Stimulated activated CD4-positive, alpha-beta T cell treated with anti-CD3 and anti-CD28 coated beads, Interleukin-4, amount 100 ng/mL, for 48 hours (primary cell): ENCODE measurements around the gene COPE.

Source experiments
- DNase-seq, 2 donors: peaks; one replicate each; pipeline ENCODE4 v3.0.0-alpha.2; 2020; ENCODE audit warnings: low read depth in 2 of 2

COPE gene

DNA sequence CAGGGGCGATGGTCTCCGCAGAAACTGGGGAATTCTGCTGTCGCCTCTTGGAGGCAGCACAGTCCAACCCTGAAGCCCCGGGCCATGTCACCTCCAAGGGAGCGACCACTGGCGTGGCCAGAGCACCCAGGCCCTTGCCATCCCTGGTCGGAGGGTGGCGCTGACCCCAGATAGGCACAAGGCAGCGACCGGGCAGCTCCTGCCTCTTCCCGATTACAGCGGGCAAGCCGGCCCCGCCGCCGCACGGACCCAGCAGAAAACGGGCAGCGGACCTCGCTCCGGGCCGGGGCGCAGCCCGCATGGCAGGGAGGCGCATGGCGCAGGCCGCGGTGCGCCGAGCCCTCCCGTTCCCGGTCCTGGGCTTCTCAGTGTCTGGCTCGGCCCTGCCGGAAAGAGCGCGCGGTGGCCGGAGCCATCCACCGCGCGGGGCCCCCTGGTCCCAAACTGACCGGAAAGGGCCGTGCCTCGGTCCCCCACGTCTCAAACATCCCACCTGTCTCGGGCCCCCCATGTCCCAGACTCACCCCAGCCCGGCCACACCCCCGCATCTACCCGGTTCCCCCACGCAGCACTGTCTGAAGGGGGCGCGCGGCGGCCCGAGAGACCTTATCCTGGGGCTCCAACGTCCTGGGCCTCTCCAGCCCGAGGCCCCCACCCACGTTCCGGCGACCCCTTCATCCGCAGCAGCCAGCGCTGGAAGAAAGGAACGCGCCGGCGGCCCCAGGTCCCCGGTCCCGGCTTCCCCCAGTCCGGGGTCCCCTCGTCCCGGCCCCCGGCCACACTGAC, 24.0 kb downstream of the COPE start:
- no peak for DNase-seq

DNA sequence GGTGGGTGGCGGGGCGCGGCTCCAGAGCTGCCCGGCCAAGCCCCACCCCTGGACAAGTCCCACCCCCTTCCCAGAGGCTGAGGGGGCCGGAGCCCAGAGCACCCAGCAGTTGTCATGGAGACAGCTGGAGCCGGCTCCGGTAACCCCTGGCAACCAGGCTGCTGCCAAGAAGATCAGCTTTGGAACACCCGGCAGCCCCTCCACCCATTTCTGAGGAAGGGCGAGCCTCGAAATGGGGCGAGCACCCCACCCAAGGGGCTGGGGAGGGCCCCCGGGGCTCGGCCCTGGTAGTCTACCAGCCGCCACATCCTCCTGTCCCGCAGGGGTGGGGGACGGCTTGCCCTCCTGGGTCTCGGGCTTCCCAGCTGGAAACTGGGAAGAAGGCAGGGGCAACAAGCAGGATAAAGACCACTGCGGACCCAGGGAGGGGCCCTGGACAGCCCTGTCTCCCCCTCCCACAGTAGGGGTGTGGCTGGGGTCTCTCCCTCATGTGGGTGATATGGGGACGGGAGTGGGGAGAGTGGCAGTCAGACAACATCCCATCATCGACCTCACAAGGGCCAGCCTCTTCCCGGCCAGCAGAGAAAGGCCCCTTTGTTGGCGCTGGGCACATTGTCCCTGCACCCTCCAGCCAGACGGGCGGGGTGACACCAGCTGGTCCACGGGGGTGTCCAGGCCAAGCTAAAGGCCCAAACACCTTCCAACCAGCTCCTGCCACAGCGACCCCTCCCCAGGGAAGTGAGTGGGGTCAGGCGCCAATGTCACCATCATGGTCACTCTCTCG, 24.7 kb downstream of the COPE start:
- DNase-seq: no peak

DNA sequence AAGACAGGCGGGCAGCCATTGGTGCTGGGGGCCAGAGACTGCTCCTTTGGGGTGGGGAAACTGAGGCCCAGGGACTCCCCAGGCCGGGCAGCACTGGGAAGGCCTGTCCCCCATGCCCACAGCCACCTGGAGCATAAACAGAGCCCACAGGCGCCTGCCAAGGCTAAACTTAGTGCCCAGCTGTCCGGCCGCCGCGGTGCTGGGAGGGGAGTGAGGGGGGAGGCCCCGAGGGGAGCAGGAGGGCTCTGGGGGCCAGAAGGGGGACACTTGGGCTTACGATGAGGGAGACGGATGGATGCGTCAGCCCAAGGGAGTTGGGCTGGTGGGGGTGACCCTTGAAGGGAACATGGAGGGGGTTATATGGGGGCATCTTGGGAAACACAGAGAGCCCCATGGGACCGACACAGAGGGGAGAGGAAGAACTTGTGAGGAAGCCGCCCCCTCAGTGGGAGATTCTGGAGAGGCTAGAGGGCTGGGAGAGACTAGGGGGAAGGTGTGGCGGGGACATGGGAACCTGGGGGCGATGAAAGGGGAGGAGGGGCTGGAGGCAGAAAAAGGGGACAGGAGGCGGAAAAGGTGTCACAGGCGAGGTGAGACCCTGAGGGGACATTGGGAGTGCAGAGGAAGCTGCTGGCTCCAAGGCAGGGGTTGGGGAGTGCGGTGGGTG, 25.5 kb downstream of the COPE start:
- DNase-seq: no peak

DNA sequence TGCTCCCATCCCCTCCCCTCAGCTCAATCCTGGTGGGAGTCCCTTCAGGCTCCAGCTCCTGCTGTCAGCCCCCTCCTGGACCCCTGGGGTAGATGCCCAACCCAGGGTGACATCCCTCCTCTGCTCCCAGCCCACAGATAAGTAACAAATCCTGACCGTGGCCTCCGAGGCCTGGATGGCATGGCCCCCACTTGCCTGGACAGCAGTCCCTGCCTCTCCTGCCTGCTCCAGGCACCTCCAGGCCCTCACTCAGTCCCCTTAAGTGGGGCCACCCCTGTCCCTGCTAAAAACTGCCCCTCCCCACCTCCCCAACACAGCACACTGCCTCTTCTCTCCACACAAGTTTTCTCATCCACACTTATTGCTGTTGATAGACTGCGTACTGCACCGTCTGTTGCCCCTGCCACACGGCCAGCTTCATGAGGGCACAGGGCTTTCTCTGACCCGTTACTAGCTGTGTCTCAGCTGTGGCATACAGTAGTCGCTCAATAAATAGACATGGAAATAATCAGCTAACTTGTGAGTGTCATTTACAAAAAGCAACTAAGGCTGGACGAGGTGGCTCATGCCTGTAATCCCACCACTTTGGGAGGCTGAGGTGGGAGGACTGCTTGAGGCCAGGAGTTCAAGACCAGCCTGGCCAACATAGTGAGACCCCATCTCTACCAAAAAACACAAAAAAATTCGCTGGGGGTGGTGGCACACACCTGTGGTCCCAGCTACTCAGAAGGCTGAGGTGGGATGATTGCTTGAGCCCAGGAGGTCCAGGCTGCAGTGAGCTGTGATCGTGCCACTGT, 29.0 kb downstream of the COPE start:
- DNase-seq: no peak

DNA sequence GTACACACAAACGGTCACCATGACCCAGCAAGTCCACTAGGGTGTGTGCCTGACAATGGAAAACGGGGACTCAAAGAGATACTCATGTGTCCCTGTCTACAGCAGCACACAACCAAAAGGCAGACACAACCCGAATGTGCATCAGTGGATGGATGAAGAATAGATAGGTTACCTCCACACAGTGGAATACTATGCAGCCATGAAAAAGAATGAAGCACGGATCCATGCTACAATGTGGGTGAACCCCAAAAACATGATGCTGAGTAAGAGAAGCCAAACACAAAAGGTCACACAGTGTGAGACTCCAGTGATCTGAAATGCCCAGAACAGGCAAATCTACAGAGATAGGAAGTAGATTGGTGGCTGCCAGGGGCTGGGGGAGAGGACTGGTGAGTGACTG, 32.2 kb downstream of the COPE start:
- no peak for DNase-seq

DNA sequence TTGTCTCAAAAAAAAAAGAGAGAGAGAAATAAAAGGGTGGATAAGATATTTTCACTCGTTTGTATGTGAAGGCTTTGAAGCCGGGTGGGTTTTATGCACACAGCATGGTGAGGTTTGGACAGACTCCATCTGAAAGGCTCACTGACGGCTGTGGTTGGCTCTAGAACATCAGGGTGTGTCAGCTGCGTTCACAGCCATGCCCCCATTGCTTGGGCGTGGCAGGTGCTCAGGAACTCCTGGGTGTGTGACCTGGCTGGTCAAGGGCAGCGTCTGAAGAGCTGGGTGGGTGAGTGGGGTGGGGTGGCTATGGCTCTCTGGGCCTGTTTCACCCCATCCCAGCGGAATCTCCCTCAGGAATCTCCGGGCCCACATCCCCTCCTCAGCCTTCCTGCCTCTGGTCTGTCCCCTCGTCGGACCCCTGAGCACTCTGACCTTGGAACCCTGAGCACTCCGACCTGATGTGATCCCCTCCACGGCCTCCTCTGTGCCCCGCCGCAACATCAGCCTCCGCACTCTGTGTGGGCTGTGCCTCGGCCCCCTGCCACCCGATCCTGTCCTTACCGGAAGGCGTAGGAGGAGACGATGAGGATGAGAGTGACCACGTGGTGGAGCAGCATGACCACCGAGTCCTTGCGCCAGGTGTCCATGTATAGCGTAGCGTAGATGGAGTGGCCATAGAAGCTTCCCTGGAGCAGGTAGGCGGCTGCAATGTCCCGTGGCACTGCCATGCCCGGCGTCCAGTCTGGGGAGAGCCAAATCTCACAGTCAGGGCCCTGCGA, 35.5 kb downstream of the COPE start:
- no peak for DNase-seq

DNA sequence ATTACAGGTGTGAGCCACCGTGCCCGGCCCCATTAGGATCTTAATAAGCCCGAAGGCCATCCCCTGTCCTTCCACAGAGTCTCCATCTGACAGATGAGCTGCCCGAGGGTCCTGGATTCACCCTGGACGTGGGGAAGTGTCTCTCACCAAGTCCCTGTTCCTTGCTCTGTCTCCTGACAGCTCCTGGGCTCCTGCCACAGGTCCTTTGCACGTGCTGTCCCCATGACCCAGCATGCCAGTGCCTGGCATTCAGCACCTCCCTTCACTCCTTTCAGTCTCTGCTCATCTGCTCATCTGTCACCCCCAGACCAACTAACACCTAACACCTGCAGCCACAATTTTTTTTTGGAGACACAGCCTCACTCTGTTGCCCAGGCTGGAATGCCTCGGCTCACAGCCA, 37.7 kb downstream of the COPE start:
- DNase-seq: no peak

DNA sequence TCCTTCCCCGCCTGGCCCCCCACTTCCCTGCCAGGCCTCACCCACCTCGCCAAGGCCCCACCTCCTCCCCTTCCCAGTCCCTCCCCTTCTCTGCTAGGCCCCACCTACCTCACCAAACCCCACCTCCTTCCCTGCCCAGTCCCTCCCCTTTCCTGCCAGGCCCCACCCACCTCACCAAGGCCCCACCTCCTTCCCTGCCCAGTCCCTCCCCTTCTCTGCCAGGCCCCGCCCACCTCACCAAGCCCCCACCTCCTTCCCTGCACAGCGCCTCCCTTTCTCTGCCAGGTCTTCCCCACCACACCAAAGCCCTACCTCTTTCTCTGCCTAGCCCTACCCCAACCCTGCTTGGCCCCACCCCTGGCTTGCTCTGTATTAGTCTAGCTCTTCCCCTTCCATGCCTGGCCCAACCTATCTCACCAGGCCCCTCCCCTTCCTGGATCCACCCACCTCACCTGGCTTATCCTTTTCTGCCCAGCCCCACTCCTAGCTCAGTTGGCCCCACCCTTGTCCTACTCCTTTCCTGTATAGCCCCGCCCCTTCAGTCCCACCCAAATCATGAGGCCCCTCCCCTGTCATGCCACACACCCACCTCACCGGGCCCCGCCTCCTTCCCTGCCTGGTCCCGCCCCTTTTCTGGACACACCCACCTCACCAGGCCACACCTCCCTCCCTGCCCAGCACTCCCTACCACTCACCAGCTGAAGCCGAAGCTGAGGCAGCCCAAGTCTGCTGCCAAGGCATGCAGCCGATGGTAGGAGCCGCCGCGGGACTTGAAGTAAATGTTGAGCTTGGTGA, 39.4 kb downstream of the COPE start:
- DNase-seq: peak in 1 of 2 donors; percentile 28

DNA sequence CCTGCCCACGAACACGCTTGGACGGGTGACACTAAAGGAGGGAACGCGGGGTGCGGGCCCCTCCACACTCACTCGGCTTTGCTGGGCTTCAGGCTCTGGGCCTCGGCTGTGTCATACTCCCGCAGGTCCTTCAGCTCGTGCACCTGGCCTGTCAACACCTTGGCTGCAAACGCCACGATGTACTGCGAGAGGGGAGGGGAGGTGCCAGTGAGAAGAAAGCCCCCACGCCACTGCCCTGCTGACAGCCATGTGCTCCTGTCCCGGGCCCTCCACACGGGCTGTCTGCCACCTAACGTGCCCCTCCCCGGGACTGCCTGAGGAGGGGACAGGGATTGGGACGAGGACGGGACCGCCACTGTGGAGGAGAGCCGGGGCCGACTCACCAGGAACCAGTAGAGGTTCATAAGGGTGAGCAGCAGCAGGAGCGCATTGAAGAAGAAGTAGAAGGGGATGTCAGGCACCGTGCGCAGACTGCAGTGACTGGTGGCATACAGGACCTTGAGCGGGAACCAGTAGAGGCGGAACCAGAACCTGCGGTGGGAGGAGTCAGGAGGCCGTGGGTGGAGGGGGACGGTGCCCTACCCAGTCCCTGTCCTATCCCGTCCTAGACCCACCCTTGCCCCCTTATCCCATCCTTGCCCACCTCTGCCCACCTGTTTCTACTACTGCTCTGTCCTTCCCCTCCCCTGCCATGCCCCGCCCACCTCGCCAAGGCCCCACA, 40.2 kb downstream of the COPE start:
- DNase-seq: no peak

DNA sequence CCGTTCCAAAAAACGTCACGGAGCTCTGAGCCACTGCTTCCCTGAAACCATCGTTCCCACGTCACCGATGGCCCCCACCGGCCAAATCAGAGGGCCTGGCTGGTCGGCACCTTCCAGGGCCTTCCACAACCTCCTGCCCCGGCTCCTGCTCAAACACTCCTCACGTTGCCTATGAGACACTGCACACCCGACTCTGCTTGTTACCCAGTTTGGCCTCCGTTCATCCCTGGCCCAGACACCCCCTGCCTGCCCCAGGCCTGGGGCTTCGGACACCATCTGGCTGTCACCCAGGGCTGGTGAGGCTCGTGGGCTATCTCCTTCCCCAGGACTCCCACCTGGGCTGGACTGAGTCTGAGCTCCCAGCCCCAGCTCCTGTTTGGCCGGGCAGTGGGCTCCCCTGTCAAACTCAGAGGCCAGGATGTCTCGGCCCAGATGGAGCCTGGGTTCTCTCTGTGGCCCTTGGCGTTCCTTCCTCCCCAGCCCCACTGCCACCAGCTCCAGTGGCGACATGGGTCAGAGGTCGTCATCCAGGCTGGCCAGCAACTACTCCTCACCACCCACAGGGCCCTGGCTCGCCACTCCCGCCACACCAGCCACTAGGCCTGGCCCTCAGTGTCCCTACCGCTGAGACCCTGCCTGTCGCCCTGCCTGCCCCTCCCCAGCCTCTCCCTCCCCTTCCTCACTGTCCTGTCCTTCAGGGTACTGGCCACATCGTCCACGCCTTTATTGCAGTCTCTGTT, 41.0 kb downstream of the COPE start:
- DNase-seq: no peak

DNA sequence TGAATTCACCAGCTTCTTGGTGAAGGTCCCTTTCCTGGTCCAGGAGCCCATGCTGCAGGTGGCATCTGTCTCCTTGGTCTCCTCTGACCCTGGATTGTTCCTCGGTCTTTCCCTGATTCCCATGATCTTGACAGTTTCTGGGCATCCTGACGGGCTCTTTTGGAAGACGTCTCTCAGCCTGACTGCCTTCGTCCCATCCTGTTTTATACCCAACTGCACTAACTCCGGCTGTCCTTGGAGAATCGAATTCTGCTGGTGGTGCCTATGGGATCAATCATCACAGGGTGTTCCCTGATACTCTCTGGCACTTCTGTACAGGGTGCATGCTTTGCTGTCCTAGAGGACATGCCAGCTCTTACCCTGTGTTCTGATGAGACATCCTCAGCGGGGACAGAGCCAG, 42.3 kb downstream of the COPE start:
- DNase-seq: no peak

DNA sequence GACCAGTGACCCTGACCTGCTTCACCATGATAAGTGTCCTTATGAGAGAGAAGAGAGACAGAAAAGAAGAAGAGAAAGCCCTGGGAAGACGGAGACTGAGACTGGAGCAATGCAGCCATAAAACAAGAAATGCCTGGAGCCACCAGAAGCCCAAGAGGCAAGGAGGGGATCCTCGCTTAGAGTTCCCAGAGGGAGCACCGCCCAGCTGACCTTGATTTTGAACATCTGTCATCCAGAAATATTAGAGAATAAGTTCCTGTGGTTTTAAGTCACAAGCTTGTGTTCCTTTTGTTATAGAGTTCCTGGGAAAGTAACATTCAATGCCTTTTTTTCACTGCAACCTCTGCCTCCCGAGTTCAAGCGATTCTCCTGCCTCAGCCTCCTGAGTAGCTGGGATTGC, 43.5 kb downstream of the COPE start:
- no peak for DNase-seq

DNA sequence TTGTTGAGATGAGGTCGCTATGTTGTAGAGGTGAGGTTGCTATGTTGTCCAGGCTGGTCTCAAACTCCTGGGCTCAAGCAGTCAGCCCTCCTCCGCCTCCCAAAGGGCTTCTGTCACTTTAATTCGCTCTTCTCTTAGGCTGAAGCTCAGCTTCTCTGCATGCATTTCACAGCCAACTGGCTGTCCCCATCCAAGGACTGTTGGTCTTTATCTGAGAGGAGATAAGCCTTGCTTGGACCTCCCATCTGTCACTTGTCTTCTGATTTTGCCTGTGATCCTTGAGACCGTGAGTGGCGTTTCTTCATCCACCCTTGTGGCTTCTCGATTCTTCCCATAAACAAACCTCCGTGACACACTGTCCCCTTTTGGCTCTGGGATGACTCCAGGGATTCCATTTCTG, 47.6 kb downstream of the COPE start:
- DNase-seq: no peak

DNA sequence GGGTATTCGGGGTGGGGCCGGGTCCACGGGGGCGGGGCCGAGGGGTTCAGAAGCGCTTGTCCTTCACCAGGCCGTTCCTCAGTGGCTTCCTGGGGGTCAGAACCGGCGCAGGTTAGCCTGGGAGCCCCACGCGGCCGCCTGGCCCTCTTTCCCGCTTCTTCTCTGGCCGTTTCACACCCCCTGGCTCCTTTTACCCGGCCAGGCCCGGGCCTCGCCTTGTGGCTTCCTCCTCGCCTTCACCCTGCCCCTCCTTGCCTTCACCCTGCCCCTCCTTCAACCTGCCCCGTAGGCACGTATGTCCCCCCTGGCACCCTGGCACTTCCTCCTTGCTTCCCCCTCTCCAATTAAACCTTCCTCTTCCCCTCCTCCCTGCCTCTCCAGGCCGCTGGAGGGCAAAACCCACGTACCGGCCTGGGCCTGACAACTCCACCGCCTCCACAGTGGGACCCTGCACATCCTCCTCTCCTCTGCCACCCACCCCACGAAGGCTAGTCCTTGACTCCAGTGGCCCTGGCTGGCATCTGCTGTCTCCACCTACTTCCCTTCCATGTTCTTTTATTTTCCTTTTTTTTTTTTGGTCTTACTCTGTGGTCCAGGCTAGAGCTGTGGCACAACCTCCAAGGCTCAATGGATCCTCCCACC, 48.5 kb downstream of the COPE start:
- no peak for DNase-seq

DNA sequence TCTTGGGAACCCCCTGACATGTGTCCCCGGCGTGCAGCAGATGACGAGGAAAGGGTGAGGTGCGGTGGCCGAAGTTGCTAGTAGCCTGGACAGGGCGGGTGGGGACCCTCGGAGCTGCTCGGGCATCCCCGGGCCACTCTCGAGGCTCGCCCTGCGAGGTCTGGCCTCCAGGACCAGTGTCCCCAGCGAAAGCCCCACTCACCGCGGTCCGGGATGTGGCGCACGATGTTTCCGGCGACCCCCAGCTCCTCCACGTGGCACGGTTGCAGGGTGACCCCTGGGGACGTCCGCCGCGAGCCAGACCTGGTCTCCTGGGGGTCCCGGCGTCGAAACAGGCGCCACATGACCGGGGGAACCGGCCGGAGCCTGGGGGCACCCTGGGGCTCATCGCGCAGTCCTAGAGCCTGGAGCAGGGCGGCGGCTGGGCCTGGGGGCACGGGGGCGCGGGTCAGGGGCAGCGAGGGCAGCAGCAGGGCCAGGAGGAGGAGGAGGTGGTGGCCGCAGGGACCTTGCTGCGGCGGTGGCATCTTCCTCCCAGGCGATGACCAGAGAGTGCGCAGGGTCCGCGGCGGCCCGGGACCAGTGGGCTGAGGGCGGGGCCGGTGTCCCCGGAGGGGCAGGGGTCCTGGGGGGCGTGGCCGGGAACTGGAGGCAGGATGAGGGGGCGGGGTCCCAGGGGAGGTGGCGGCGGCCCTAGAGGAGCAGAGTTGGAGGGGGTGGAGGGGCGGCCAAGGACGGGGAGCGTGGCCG, 49.2 kb downstream of the COPE start:
- no peak for DNase-seq

DNA sequence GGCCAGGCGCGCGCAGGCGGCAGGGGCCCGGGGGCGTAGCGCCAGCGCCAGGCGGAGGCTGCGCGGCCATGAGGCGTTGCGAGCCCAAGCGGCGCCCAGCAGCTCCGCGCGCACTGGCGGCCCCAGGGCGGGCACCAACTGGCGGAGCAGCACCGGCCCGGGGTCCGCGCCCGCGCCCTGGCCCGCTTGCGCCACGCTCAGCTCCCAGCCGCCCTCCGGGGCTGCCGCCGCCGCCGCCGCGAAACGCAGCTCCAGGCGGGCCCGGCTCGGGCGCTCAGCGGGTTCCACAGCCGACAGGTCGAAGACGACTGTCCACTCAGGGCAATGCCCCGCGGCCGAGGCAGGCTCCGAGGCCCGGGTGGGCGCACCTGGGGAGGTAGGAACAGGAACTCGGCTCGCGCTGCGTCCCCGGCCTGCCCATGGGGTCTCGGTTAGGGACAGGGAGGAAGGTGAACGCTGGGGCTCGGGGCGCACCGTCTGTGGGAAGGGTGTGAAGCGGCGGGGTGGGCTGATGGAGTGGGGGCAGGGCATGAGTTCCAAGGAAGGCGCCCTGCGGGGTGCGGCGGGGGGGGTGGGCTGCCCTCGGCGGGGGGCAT, 50.1 kb downstream of the COPE start:
- DNase-seq: no peak

DNA sequence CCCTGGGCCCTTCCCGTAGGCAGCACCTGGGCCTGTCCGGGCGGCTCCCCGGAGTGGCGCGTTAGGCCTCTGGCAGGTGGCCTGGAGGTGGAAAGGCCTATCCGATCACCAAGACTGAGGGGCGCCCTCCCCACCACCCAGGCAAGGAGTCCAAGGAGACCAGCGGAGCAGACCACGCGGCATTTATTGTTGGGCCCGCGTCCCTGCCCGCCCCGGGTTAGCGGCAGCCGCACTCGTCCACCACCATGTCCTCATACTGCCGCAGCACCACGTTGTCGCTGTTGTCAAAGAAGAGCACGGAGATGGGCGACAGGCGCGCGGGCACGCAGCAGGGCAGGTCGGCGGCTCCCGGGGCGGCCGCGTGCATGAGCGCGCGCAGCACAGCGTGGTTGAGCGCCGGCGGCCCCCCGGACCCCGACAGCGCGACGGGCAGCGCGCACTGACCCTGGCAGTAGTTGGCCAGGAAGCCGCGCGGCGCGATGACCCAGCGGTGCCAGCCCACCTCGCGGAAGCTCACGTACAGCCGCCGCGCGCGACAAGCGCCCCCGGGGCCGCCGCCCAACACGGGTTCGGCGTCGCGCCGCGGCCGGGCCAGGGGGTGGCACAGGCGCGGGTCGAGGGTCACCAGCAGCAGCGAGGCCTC, 50.7 kb downstream of the COPE start:
- no peak for DNase-seq
